NCI-H2107 (cell line): Measurements from ENCODE around the gene LIN28B.
"Not testable (repeated sequence)": the region's sequence is repeated elsewhere in the genome, so short reads cannot be mapped to it uniquely, and the experiment has no call there.

Experiments
- DNase-seq: peaks from one replicate; lab custom pipeline; 2025; lab: John Stamatoyannopoulos, UW

The LIN28B gene

GRCh38 chr6:105067329-105067728, 110.4 kb downstream of the LIN28B start:
- no peak for DNase-seq

DNA sequence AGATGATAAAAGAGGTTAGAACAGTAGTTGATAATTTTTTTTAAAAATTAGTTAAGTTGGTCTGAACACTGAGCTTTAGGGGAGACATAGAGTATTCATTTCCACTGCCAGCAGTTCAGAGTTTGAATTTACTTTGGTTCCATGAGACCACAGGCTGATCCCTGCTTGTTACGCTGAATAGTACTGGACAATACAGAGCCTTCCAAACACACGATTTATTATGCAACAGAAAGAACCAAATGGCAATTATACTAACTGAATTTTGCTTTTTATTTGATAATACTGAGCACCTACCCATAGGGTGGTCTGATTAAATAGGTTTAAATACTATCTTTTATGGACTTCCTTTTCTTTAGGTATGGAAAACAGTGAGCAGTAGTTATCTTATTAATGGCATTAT, 111.5 kb downstream of the LIN28B start:
- DNase-seq: no peak

GRCh38 chr6:105069821-105070445, 113.0 kb downstream of the LIN28B start:
- no peak for DNase-seq

- DNase-seq: no peak
These were observed 115.9 kb downstream of the LIN28B start for GRCh38 chr6:105072798-105073199.

DNA sequence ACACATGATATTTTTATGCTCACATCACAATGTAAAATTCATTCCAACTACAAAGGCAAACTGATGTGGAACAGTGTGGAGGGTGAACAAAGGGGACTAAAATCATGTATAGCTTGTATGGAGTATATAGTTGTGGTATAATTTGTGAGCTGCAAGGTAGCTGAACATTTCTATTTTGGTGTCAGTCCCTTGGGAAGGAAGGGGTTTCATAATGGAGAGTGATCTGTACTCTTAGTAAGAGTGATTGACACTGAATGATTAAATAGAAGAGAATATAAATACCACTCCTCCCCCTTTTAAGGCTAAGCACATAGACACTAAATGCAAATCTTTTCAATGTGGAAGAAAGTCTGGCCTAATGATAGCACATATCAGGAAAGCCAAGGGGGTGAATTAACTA, 118.3 kb downstream of the LIN28B start:
- no peak for DNase-seq

DNA sequence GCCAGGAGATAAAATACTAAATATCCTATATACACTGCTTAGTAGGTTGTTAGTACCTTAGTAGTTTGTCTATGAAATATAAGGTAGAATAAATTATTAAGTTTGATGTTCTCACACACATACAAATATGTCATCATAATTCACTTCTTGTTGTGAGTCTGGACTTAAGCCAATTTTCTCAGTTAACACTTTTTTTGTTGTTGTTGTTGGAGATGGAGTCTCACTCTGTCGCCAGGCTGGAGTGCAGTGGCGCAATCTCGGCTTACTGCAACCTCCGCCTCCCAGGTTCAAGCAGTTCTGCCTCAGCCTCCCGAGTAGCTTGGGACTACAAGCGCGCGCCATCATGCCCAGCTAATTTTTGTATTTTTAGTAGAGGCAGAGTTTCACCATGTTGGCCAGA, 119.5 kb downstream of the LIN28B start:
- not testable (repeated sequence) for DNase-seq

DNA sequence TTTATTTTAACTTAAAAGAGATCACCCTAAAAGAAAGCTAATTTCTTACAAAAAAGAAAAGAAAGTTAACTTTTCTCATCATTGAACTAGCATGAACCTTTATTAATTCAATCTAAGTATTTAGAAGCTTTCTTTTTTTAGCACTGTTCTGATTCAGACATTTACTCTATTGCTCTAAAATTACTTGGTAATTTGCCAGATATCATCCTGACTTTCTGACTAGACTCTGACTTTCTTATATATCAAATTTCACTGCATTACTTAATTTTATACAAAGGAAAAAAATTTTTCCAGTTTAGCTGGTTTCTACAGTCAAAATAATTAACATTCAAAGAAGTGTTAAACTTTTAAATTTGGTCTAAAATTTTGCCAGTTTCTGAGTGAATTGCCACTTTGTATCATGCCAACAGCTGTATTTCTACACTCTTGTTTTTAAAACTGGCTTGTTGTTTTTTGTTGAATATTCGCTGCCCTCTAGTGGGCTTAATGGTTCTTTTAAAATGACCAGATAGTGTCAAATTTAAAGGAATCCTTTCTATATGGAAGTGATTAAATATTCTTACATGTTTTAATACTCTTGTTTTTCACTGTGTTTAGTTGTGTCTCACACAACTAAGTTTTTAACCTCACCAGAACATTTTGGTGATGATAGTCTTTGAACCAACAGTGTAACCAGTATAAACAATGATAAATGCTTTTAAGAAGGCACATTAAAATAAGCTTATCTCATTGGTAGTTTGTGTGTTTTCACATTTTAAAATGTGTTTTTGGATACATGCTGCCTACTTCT, 120.9 kb downstream of the LIN28B start:
- peak; percentile 31 for DNase-seq

GRCh38 chr6:105078386-105078708, 121.4 kb downstream of the LIN28B start:
- no peak for DNase-seq

DNA sequence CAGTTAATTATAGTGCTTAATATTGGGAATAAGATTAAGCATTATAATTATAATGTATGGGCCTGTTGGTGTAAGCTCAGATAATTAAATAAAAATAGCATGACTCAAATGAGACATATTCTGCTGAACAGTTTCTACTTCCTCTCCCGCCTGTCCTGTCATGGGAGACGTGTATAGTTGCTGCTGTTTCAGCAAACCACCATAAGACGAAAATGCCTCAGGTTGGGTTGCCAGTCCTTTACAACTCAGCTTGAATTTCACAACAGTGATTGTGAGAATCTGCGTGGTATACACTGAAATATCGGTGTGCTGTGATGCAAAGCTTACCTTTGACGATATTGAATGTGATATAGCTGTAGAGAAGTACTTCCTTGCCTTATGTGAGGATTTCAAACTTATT, 123.4 kb downstream of the LIN28B start:
- DNase-seq: no peak

GRCh38 chr6:105081662-105082061, 124.8 kb downstream of the LIN28B start:
- DNase-seq: not testable (repeated sequence)

DNA sequence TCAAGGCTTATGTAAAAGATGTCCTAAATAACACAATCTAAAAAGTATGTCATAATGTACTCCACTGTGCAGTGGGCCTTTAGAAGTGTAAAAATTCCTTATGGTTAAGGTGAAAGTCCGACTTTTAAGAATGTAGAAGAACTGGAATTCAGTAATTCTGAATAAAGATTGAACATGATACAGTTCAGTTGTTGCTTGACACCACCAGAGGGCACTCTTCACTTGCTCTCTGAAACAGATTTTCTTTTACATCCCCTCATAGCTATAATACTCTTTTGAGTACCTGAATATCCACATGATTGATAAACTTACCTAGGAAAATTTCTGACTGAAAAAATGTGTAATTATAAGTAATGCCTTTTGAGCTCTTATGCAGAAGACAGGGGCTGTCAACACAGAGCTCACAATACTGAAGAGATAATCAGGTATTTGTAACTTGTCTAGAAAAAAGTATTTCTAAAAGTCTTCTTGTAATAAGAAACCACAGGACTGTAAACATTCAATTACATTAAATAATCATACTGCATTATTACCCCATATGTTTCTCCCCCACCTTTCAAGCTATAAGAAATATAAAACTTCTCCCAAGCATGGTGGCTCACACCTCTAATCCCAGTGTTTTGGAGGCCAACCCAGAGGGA, 130.8 kb downstream of the LIN28B start:
- peak; percentile 22 for DNase-seq

DNA sequence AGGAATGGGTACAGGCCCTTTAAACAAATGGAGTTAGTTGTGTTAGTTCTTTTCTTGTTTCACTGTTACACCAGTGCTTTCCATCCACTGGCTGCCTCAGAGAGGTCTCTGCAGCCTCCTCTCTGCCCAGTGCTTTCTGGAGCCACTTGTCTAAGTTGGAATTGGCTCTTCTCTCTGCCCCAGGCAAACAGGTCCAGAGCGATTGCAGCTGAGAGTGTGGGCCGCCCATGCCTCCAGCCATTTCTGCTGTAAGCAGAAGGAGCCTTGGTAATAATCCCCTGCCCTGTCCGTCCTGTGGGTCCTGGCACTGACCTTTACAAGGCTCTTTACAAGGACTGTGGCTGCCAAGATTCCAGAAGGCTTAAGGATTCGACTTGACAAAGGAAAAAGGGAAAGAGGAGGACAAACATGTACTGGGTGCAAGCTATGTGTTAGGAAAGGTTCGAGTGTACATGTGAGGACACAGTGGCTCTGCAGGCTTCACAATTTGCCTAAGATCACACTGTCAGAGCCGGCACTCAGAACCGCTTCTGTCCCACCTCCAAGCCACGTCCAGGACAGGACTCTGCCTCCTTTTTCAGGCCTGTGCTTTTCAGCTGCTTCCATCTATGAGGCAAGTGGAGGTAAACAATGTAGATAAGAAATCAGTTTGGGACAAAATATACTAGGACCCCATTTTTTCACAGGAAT, 134.4 kb downstream of the LIN28B start:
- DNase-seq: no peak

DNA sequence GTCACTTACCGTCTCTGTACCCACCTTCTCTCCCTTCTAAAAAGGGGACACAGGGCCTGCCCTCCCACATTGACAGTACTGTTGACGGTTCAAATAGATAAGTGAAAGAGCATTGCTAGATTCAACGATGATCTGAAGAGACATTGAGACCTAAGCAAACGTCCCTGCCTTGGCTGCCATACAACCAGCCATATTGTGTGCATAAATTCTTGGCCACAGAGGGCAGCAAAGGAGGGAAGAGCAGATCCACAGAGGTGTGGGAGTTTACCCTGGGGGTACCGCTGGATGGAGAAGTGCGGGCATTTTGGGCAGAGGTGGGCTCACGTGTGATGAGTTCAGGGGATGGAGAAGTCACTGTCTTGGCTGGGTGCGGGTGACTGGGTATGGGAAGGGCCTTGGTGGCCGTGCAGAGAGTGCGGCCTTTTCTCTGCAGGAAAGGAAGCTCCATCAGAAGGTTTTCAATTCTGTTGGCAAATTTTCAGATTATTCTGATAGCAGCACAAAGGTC, 137.3 kb downstream of the LIN28B start:
- DNase-seq: no peak

DNA sequence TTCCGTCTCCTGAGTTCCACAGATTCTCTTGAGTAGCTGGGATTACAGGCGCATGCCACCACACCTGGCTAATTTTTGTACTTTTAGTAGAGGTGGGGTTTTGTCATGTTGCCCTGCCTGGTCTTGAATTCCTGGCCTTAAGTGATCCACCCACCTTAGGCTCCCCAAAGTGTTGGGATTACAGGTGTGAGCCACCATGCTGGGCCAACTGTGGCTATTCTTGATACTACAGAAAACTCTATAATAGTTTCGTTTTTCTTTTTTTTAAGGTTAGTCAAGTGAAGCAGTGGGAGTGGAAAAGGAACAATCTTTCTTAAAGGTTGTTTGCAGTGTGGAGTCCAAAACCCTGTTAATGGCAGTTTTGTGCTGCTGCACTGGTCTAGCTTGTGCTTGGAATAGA, 138.2 kb downstream of the LIN28B start:
- DNase-seq: no peak

DNA sequence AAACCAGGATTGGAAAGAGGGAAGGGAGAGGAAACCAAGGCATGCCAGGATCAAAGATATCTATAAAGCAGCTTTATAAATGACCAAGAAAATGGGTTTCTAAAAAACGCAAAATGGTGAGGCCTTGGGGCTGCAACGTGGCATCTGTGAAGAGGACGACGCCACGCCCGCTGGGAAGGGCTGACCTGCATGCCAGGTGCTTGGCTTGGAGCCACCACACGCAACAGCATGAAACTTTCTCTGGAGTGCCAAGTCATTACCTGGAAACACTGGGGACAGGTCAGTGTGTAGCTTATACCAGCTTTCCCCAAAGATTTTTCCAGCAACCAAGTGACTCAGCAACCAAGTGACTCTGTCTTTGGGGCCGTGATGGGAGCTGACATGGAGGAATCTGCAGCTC, 140.4 kb downstream of the LIN28B start:
- no peak for DNase-seq

DNA sequence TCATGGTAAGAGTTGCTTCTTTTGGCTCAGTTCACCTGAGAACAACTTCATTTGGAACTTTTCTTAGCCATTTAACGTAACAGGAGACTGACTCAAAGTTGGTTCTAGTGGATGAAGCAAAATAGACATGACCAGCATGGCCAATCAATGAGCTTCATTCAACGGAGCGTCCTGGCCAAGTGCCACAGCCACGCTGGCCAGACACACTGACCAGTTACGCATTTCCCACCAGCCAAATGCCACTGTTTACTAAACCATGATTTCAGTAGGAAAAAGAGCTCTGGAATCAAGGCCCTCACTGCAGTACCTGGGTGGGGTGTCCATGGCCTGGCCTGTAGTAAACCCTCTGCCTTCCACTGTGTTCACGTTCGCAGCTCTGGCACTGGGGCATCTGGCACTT, 142.5 kb downstream of the LIN28B start:
- no peak for DNase-seq

- no peak for DNase-seq
These were observed 145.3 kb downstream of the LIN28B start for GRCh38 chr6:105102186-105102585.

- no peak for DNase-seq
These were observed 148.2 kb downstream of the LIN28B start for GRCh38 chr6:105105094-105105493.

GRCh38 chr6:105106260-105106659, 149.4 kb downstream of the LIN28B start:
- no peak for DNase-seq

DNA sequence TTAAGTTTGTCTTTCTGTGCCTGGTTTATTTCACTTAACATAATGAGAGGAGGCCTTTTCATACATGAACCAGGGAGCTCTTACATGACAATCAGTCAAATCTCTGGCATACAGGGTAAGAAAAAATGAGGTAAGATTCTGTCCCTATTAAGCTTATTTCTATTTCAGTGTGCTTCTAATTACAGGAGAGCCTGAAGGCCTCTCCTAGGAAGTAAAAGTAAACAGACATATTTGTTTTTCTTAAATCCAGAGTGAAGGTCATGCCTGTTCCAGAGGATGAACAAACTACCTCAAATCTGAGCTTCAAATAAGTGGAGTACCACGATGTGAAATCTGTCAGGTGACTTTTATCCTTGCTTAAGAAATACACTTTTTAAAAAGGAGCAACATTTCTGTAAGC, 150.3 kb downstream of the LIN28B start:
- DNase-seq: no peak

- DNase-seq: no peak
These were observed 151.8 kb downstream of the LIN28B start for GRCh38 chr6:105108631-105109262.
